BE2C (cell line): Measurements from ENCODE around the gene HMMR. TPM values are rescaled to one million over a fixed set of nuclear protein-coding genes. Genes with fewer than 3 reads are reported as not detected.
"Not testable (repeated sequence)": the region's sequence is repeated elsewhere in the genome, so short reads cannot be mapped to it uniquely, and the experiment has no call there.

Experiments used
- DNase-seq: peaks from one replicate; pipeline ENCODE4 v3.0.0-alpha.2; 2020
- H3K27me3 ChIP-seq: fragments of 250-450 bp; sonication (Bioruptor Pico); 2 replicates; pipeline ENCODE4 v1.5.1; 2020; ENCODE audit warnings: mild to moderate bottlenecking
- H3K36me3 ChIP-seq: fragments of 250-450 bp; sonication (Bioruptor Pico); 2 replicates; pipeline ENCODE4 v1.5.1; 2020; ENCODE audit warnings: mild to moderate bottlenecking
- H3K4me1 ChIP-seq: fragments of 250-450 bp; sonication (Bioruptor Pico); 2 replicates; pipeline ENCODE4 v1.5.1; 2020
- H3K4me3 ChIP-seq: 2 replicates; pipeline ENCODE4 v1.5.1; 2011; ENCODE audit warnings: low read depth, low read length
- H3K9me3 ChIP-seq: fragments of 250-450 bp; sonication (Bioruptor Pico); 2 replicates; pipeline ENCODE4 v1.5.1; 2020
- polyA plus RNA-seq: library from polyadenylated mRNA; unstranded; fragments of >200 nt; gene quantifications from one replicate; pipeline ENCODE4 v1.2.1, GENCODE V29; 2012; ENCODE audit warnings: low read depth, missing spikeins; ENCODE audit not compliant: insufficient read length, insufficient read depth
- TF ChIP-seq, protein P1 (sequence below): IDR thresholded peaks from 2 replicates; pipeline ENCODE4 v1.5.1; 2012; ENCODE audit warnings: mild to moderate bottlenecking, low read depth, low read length

The HMMR gene
- polyA plus RNA-seq: 3.2 TPM

DNA sequence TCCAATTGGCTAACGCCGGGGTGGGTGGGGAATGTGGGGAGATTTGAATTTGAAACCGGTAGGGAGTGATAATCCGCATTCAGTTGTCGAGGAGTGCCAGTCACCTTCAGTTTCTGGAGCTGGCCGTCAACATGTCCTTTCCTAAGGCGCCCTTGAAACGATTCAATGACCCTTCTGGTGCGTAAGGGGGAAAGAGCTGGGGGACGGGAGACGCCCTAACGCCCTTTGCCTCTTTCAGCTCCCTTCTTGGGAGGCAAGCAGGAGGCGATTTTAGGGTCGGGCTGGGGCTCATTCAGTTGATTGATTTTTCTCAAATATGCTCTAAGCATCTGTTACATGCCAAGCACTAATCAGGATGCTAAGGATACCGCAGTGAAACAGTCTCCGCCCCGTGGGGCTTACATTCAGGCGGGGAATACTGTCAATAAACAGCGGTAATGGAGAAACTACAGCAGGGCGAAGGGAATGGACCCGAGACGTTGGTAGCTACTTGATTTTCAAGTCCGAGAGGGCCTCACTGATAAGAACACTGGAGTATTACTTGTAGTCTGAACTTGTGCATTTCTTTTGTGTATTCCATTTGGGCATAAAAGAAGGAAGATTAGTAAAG lies at the start of gene HMMR:
Gene HMMR (plus strand): TSS at position 71 of the 610 bp plus-strand sequence. CDS start 61 bp downstream, at position 132.
- H3K4me1 ChIP-seq: no peaks in the 10 kb centered on the region

GRCh38 chr5:163415673-163416072 lies 44.8 kb upstream of the HMMR start:
- H3K36me3 ChIP-seq, H3K4me1 ChIP-seq, H3K9me3 ChIP-seq, H3K4me3 ChIP-seq, H3K27me3 ChIP-seq, DNase-seq: not testable (repeated sequence)

More for the DNA sequence above, at the start of gene HMMR:
- Histone ChIP-seq H3K27me3 (no peaks in the 10 kb centered on the region), H3K4me3 (peak within 1 kb of the TSS; percentile 85), H3K9me3 (no peaks in the 10 kb centered on the region), H3K36me3 (no peaks in the 10 kb centered on the region; the same call in 1 of the 2 replicates)
- peak; percentile 36 for DNase-seq
- TF ChIP-seq, protein P1, sequence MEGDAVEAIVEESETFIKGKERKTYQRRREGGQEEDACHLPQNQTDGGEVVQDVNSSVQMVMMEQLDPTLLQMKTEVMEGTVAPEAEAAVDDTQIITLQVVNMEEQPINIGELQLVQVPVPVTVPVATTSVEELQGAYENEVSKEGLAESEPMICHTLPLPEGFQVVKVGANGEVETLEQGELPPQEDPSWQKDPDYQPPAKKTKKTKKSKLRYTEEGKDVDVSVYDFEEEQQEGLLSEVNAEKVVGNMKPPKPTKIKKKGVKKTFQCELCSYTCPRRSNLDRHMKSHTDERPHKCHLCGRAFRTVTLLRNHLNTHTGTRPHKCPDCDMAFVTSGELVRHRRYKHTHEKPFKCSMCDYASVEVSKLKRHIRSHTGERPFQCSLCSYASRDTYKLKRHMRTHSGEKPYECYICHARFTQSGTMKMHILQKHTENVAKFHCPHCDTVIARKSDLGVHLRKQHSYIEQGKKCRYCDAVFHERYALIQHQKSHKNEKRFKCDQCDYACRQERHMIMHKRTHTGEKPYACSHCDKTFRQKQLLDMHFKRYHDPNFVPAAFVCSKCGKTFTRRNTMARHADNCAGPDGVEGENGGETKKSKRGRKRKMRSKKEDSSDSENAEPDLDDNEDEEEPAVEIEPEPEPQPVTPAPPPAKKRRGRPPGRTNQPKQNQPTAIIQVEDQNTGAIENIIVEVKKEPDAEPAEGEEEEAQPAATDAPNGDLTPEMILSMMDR: no peak

DNA sequence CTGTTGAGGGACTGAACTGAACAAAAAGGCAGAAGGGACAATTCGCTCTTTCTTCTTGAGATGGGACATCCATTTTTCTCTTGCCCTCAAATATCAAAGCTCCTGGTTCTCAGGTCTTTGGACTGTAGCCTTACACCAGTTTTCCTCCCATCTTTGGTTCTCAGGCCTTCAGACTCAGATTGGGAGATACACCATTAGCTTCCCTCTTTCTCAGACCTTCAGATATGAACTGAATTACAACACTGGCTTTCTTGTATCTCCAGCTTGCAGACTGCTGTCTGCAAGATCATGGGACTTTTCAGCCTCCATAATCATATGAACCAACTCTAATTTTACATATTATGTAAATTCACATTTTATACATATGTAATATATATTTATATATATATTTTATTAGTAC lies 35.6 kb upstream of the HMMR start:
- DNase-seq: no peak
- TF ChIP-seq, protein P1: no peak

GRCh38 chr5:163426128-163426527 lies 34.3 kb upstream of the HMMR start:
- DNase-seq, H3K4me1 ChIP-seq: not testable (repeated sequence)

More for the DNA sequence above, 35.6 kb upstream of the HMMR start:
- Histone ChIP-seq H3K36me3 (no peaks in the 10 kb centered on the region), H3K4me1 (no peaks in the 10 kb centered on the region), H3K4me3 (no peak overlapping the region), H3K27me3 (no peaks in the 10 kb centered on the region), H3K9me3 (no peaks in the 10 kb centered on the region)

DNA sequence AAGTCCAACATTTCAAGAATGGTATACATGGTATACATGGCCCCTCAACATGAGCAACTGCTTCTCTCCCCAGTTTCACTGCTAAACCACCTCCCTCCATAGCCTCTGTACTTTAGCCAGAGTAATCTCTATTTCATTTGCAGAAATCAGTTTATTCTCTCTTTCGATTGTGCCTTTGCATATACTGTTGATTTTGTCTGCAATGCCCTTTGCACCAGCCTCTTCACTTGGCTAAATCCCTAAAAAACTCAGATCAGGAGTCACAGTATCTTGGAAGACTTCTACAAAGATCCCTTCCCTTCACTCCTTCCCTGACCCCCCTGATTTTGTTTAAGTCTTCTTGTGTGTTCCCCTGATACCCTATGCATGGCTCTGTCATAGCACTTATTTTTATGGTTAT lies 27.9 kb upstream of the HMMR start:
- no peaks in the 10 kb centered on the region for H3K9me3 ChIP-seq
- peaks cover 7% of the 10 kb centered on the region for H3K4me1 ChIP-seq
- DNase-seq: no peak
- TF ChIP-seq, protein P1: no peak
- H3K27me3 ChIP-seq: no peaks in the 10 kb centered on the region
- no peak overlapping the region for H3K4me3 ChIP-seq
- no peaks in the 10 kb centered on the region for H3K36me3 ChIP-seq

More at GRCh38 chr5:163426128-163426527, 34.3 kb upstream of the HMMR start:
- H3K27me3 ChIP-seq, H3K4me3 ChIP-seq, H3K9me3 ChIP-seq, H3K36me3 ChIP-seq: not testable (repeated sequence)

GRCh38 chr5:163433271-163433670 lies 27.2 kb upstream of the HMMR start:
- TF ChIP-seq, protein P1: no peak
- DNase-seq: no peak

GRCh38 chr5:163434401-163434866 lies 26.0 kb upstream of the HMMR start:
- H3K27me3 ChIP-seq: no peaks in the 10 kb centered on the region
- no peak overlapping the region for H3K4me3 ChIP-seq
- H3K4me1 ChIP-seq: peaks cover 7% of the 10 kb centered on the region
- H3K36me3 ChIP-seq: no peaks in the 10 kb centered on the region; the same call in 1 of the 2 replicates
- no peaks in the 10 kb centered on the region for H3K9me3 ChIP-seq
- peak; percentile 27 for DNase-seq
- TF ChIP-seq, protein P1: no peak

More at GRCh38 chr5:163433271-163433670, 27.2 kb upstream of the HMMR start:
- Histone ChIP-seq H3K27me3 (no peaks in the 10 kb centered on the region), H3K9me3 (no peaks in the 10 kb centered on the region), H3K4me3 (no peak overlapping the region), H3K4me1 (peaks cover 7% of the 10 kb centered on the region), H3K36me3 (no peaks in the 10 kb centered on the region)
